Measurements from ENCODE around the gene CRYM.

- TF ChIP-seq ATF3 (IDR thresholded peaks at IDR 0.05; ENCODE audit: borderline replicate concordance, extremely low read depth, low read depth, low read length) (no peak), POLR2AphosphoS5 (IDR thresholded peaks at IDR 0.05; ENCODE audit: low read length) (no peak), ZBTB33 (IDR thresholded peaks at IDR 0.05) (no peak), NFIC (IDR thresholded peaks at IDR 0.05; ENCODE audit: low read depth, low read length) (no peak), BCL3 (IDR thresholded peaks at IDR 0.05; ENCODE audit: borderline replicate concordance, insufficient read depth, low read depth, low read length, poor library complexity, severe bottlenecking) (no peak), POLR2A (IDR thresholded peaks at IDR 0.05; ENCODE audit: low read depth, low read length) (no peak), BRCA1 (IDR thresholded peaks at IDR 0.05; ENCODE audit: low read depth, low read length) (no peak), ZSCAN29 (IDR thresholded peaks at IDR 0.05) (no peak)
- TF ChIP-seq, protein P1, sequence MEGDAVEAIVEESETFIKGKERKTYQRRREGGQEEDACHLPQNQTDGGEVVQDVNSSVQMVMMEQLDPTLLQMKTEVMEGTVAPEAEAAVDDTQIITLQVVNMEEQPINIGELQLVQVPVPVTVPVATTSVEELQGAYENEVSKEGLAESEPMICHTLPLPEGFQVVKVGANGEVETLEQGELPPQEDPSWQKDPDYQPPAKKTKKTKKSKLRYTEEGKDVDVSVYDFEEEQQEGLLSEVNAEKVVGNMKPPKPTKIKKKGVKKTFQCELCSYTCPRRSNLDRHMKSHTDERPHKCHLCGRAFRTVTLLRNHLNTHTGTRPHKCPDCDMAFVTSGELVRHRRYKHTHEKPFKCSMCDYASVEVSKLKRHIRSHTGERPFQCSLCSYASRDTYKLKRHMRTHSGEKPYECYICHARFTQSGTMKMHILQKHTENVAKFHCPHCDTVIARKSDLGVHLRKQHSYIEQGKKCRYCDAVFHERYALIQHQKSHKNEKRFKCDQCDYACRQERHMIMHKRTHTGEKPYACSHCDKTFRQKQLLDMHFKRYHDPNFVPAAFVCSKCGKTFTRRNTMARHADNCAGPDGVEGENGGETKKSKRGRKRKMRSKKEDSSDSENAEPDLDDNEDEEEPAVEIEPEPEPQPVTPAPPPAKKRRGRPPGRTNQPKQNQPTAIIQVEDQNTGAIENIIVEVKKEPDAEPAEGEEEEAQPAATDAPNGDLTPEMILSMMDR (IDR thresholded peaks at IDR 0.05 in 2 of 3, conservative IDR thresholded peaks at IDR 0.05 in 1 of 3; ENCODE audit: control insufficient read depth in 2 of 3, extremely low read depth in 1 of 3, insufficient read depth in 1 of 3, low read depth in 3 of 3, low read length in 3 of 3) = no peak
- TF ChIP-seq, protein P2, sequence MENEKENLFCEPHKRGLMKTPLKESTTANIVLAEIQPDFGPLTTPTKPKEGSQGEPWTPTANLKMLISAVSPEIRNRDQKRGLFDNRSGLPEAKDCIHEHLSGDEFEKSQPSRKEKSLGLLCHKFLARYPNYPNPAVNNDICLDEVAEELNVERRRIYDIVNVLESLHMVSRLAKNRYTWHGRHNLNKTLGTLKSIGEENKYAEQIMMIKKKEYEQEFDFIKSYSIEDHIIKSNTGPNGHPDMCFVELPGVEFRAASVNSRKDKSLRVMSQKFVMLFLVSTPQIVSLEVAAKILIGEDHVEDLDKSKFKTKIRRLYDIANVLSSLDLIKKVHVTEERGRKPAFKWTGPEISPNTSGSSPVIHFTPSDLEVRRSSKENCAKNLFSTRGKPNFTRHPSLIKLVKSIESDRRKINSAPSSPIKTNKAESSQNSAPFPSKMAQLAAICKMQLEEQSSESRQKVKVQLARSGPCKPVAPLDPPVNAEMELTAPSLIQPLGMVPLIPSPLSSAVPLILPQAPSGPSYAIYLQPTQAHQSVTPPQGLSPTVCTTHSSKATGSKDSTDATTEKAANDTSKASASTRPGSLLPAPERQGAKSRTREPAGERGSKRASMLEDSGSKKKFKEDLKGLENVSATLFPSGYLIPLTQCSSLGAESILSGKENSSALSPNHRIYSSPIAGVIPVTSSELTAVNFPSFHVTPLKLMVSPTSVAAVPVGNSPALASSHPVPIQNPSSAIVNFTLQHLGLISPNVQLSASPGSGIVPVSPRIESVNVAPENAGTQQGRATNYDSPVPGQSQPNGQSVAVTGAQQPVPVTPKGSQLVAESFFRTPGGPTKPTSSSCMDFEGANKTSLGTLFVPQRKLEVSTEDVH (IDR thresholded peaks at IDR 0.05; ENCODE audit: low read depth, partially characterized antibody) = no peak
Observed at GRCh38 chr16:21326459-21326858, 48.4 kb upstream of the CRYM start.
